Panc1 (cell line): ENCODE data around the gene PCDHA10. TPM values are rescaled to one million over a fixed set of nuclear protein-coding genes. Genes with fewer than 3 reads are reported as not detected.

Source experiments
- ATAC-seq: fragments of 200-7000 bp; cut with Tn5 transposase; 2 replicates; pipeline ENCODE4 v1.9.1; 2020; ENCODE audit warnings: mild to moderate bottlenecking, moderate library complexity
- BruUV-seq: library from RNA; stranded (reverse); fragments of 400-500 nt; replicated peaks from 2 replicates; lab custom pipeline; 2021; lab: Mats Ljungman, UMichigan
- CTCF ChIA-PET: fragments of 300-600 bp; sonication (Branson Sonifier 250); formaldehyde crosslinking; loops from one replicate; lab custom pipeline; 2022; ENCODE audit warnings: antibody characterized with exemption; lab: Charles Lee
- POLR2A ChIA-PET: fragments of 300-600 bp; sonication (Branson Sonifier 250); formaldehyde crosslinking; loops from one replicate; lab custom pipeline; 2022; ENCODE audit warnings: antibody characterized with exemption; lab: Charles Lee
- DNase-seq: peaks from one replicate; pipeline ENCODE4 v3.0.0-alpha.2; 2010; ENCODE audit warnings: low read depth, low spot score
- H3K27ac ChIP-seq: 2 replicates; pipeline ENCODE4 v1.5.1; 2011; ENCODE audit warnings: mild to moderate bottlenecking, low read length, inconsistent platforms
- H3K27me3 ChIP-seq: fragments of 200-500 bp; sonication (Bioruptor generic); 2 replicates; pipeline ENCODE4 v1.6.0; 2014; ENCODE audit warnings: low read length, inconsistent platforms; ENCODE audit not compliant: control insufficient read depth, insufficient read depth
- H3K36me3 ChIP-seq: fragments of 200-500 bp; sonication (Bioruptor generic); 2 replicates; pipeline ENCODE4 v1.5.1; 2014; ENCODE audit warnings: inconsistent platforms, mild to moderate bottlenecking, low read length, moderate library complexity; ENCODE audit not compliant: control insufficient read depth, insufficient read depth
- H3K4me1 ChIP-seq: 2 replicates; pipeline ENCODE4 v1.5.1; 2011; ENCODE audit warnings: inconsistent platforms, mild to moderate bottlenecking, low read length, moderate library complexity; ENCODE audit not compliant: control insufficient read depth, insufficient read depth
- H3K4me3 ChIP-seq, 2 experiments: 2 replicates each; pipeline ENCODE4 v1.5.1; 2011 to 2012; ENCODE audit warnings: low read depth in 2 of 2, low read length in 2 of 2, mild to moderate bottlenecking in 2 of 2, inconsistent platforms in 1 of 2, moderate library complexity in 1 of 2
- H3K9me3 ChIP-seq: fragments of 200-500 bp; sonication (Bioruptor generic); 2 replicates; pipeline ENCODE4 v1.5.1; 2014; ENCODE audit warnings: low read depth, mild to moderate bottlenecking, inconsistent platforms, low read length, moderate library complexity; ENCODE audit not compliant: control insufficient read depth, insufficient read depth
- POLR2AphosphoS5 ChIP-seq: IDR thresholded peaks from 2 replicates; pipeline ENCODE4 v1.6.1; 2012; ENCODE audit warnings: mild to moderate bottlenecking, low read depth, low read length, moderate library complexity
- SIN3A ChIP-seq: IDR thresholded peaks from 2 replicates; pipeline ENCODE4 v1.6.1; 2012; ENCODE audit warnings: low read depth, mild to moderate bottlenecking, low read length, moderate library complexity, borderline replicate concordance; ENCODE audit not compliant: insufficient read depth
- TCF7L2 ChIP-seq: IDR thresholded peaks from 2 replicates; pipeline ENCODE4 v1.6.1; 2011; ENCODE audit warnings: mild to moderate bottlenecking, low read depth, low read length, inconsistent platforms
- in situ Hi-C: cut with HindIII; loops from 2 replicates; pipeline ENCODE4 v1.10.0; 2016; ENCODE audit warnings: low sequenced_read_pairs, low pct_unique_long_range_greater_than_20kb
- intact Hi-C: fragments of 100-400 bp; cut with micrococcal nuclease; formaldehyde crosslinking; loops from one replicate; pipeline ENCODE4 v1.10.0; 2022; ENCODE audit not compliant: unreplicated experiment
- total RNA-seq: library from RNA; stranded (reverse); gene quantifications from one replicate; pipeline ENCODE4 v1.2.1, GENCODE V29; 2021; ENCODE audit not compliant: unreplicated experiment
- TF ChIP-seq, protein P1 (sequence below): fragments of 450-650 bp; IDR thresholded peaks from 2 replicates; pipeline ENCODE4 v1.5.1; 2017; ENCODE audit warnings: mild to moderate bottlenecking
- TF ChIP-seq, protein P2 (sequence below), 2 experiments: IDR thresholded peaks; 2 replicates each; pipeline ENCODE4 v1.6.1; 2011 to 2012; ENCODE audit warnings: low read depth in 2 of 2, control low read depth in 1 of 2, low read length in 1 of 2, mild to moderate bottlenecking in 1 of 2, moderate library complexity in 1 of 2; ENCODE audit not compliant: insufficient read depth in 1 of 2

Gene PCDHA10
- total RNA-seq, 1 experiment from 2014 or later = 0.33 TPM

DNA sequence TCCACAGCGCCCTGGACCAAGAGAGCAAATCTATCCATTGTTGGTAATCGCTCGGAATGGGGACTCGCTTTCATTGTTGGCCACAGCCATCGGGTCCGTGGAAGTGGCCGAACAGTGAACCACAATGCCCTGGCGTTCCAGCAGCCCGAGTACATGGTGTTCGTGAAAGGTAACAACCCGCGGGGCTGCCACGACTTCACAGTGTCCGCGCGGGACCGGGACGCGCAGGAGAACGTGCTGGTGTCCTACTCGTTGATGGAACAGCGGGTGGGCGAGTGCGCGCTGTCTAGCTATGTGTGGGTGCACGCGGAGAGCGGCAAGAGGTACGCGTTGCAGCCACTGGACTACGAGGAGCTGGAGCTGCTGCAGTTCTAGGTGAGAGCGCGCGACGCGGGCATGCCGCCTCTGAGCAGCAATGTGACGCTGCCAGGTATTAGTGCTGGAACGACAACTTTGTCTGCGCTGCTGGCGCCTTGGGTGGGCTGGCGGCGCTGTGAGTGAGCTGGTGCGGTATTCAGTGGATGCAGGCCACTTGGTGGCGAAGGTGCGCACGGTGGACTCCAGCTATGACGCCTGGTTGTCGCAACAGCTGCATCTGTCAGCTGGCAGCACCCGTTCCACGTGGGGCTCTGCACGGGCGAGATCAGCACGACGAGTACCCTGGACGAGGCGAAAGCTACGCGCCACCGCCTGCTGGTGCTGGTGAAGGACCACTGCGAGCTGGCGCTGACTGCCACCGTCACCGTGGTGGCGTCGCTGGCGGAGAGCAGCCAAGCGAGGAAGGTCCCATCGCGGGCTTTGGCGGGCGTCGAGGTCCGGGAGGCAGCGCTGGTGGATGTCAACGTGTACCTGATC is 7.0 kb downstream of the PCDHA10 start:
- DNase-seq (no peak), ATAC-seq (no peak)
- ChIA-PET POLR2A (no interaction called here), CTCF (interaction anchor here (1.4 kb wide), 1 partner anchor 21 kb away, joined by 3 read pairs; no protein-coding TSS in a partner anchor)
- H3K4me1 ChIP-seq = no peaks in the 10 kb centered on the region
- H3K4me3 ChIP-seq = no peak overlapping the region
- no peaks in the 10 kb centered on the region for H3K36me3 ChIP-seq
- H3K9me3 ChIP-seq = no peaks in the 10 kb centered on the region
- TF ChIP-seq, protein P1, sequence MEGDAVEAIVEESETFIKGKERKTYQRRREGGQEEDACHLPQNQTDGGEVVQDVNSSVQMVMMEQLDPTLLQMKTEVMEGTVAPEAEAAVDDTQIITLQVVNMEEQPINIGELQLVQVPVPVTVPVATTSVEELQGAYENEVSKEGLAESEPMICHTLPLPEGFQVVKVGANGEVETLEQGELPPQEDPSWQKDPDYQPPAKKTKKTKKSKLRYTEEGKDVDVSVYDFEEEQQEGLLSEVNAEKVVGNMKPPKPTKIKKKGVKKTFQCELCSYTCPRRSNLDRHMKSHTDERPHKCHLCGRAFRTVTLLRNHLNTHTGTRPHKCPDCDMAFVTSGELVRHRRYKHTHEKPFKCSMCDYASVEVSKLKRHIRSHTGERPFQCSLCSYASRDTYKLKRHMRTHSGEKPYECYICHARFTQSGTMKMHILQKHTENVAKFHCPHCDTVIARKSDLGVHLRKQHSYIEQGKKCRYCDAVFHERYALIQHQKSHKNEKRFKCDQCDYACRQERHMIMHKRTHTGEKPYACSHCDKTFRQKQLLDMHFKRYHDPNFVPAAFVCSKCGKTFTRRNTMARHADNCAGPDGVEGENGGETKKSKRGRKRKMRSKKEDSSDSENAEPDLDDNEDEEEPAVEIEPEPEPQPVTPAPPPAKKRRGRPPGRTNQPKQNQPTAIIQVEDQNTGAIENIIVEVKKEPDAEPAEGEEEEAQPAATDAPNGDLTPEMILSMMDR = no peak
- TF ChIP-seq POLR2AphosphoS5 (no peak), TCF7L2 (no peak), SIN3A (no peak)
- TF ChIP-seq, protein P2, sequence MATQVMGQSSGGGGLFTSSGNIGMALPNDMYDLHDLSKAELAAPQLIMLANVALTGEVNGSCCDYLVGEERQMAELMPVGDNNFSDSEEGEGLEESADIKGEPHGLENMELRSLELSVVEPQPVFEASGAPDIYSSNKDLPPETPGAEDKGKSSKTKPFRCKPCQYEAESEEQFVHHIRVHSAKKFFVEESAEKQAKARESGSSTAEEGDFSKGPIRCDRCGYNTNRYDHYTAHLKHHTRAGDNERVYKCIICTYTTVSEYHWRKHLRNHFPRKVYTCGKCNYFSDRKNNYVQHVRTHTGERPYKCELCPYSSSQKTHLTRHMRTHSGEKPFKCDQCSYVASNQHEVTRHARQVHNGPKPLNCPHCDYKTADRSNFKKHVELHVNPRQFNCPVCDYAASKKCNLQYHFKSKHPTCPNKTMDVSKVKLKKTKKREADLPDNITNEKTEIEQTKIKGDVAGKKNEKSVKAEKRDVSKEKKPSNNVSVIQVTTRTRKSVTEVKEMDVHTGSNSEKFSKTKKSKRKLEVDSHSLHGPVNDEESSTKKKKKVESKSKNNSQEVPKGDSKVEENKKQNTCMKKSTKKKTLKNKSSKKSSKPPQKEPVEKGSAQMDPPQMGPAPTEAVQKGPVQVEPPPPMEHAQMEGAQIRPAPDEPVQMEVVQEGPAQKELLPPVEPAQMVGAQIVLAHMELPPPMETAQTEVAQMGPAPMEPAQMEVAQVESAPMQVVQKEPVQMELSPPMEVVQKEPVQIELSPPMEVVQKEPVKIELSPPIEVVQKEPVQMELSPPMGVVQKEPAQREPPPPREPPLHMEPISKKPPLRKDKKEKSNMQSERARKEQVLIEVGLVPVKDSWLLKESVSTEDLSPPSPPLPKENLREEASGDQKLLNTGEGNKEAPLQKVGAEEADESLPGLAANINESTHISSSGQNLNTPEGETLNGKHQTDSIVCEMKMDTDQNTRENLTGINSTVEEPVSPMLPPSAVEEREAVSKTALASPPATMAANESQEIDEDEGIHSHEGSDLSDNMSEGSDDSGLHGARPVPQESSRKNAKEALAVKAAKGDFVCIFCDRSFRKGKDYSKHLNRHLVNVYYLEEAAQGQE (IDR thresholded peaks at IDR 0.05; ENCODE audit: insufficient read depth in 1 of 2, low read depth in 2 of 2, low read length in 1 of 2) = no peak
- no TSS peak for BruUV-seq
- no peak overlapping the region for H3K27ac ChIP-seq
- in situ Hi-C loops (no loop called here), intact Hi-C loops (no loop called here)
- H3K27me3 ChIP-seq = no peaks in the 10 kb centered on the region

DNA sequence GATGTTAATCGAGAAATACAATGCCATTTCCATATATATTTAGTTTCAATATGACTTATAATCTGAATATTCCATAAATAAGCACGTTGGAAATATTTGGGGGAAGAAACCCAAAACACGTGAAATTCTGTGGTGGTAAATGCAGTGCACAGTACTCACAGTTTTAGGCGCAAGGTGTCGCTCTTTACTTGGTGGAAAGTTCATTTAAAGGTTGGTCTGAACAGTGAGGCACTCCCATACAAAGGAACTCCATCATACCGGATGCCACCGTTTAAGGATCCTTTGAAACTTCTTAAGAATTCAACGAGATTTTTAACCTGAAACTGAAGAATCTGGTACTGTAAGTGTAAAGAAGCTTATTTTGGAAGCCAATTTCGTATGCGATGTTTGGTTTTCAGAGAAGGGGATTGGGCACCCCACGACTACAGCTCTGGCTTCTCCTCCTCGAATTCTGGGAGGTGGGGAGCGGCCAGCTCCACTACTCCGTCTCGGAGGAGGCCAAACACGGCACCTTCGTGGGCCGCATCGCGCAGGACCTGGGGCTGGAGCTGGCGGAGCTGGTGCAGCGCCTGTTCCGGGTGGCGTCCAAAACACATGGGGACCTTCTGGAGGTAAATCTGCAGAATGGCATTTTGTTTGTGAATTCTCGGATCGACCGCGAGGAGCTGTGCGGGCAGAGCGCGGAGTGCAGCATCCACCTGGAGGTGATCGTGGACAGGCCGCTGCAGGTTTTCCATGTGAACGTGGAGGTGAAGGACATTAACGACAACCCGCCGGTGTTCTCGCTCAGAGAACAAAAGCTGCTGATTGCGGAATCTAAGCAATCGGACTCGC is 13.2 kb downstream of the PCDHA10 start, which contains the start of gene PCDHA11:
PCDHA11 (plus strand) TSS at position 237 of the 834 bp plus-strand sequence; CDS start at position 384, 147 bp downstream.
- intact Hi-C loops (no loop called here), in situ Hi-C loops (no loop called here)
- POLR2A ChIA-PET = interaction anchor here (0.6 to 0.7 kb wide), 2 partner anchors 10 to 182 kb away, joined by 3 to 4 read pairs; partner anchors contain the start of gene PCDHB1
- TF ChIP-seq, protein P2 (IDR thresholded peaks at IDR 0.05; ENCODE audit: insufficient read depth in 1 of 2, low read depth in 2 of 2, low read length in 1 of 2) = no peak
- TF ChIP-seq TCF7L2 = no peak
- no peak for TF ChIP-seq POLR2AphosphoS5
- TF ChIP-seq, protein P1 = peak; percentile 33
- TF ChIP-seq SIN3A = no peak
- CTCF ChIA-PET = interaction anchor here (1.0 kb wide), 1 partner anchor 171 kb away, joined by 4 read pairs; no protein-coding TSS in a partner anchor
- ATAC-seq = no peak
- no peaks in the 10 kb centered on the region for H3K9me3 ChIP-seq
- H3K4me1 ChIP-seq = no peaks in the 10 kb centered on the region
- no TSS peak for BruUV-seq
- H3K4me3 ChIP-seq = no peak within 1 kb of the TSS
- no peaks in the 10 kb centered on the region for H3K36me3 ChIP-seq
- no peak for DNase-seq
- no peaks in the 10 kb centered on the region for H3K27me3 ChIP-seq
- H3K27ac ChIP-seq = no peak within 1 kb of the TSS
